ENCODE data around the gene ETV6. TPM values are rescaled to one million over a fixed set of nuclear protein-coding genes. Genes with fewer than 3 reads are reported as not detected.

ETV6 gene
- total and polyA plus RNA-seq, 2 of the 8 experiments (the other 6 are each of a cell fraction or from before 2014, with no cell fraction given) = 5.5 to 23.9 TPM

DNA sequence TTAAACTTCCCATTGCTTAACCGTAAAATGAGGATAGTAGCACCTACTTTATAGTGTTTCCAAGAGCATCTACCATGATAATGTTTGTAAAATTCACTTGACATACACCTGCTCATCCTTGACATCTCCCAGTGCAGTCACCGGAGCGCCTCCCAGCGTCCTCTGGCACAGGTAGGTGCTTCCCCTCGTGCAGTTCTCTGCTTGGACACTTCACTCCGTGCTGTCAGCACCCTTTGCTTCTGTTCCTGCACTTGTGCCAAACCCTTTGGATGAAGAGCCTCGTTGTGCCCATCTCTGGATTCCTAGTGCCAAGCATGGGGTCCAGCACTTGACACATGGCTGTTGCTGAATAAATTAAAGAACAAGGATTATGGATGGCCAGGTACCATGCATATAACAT is 28.3 kb downstream of the ETV6 start:
- Histone ChIP-seq H2BK5ac (ENCODE audit: low read depth, low read length) (no peak overlapping the region), H2AFZ (ENCODE audit: low read length) (no peak overlapping the region), H4K91ac (replicated peaks; ENCODE audit: insufficient read length, low read length) (no peak overlapping the region), H3K79me2 (ENCODE audit: control insufficient read depth in 1 of 2, insufficient read depth in 2 of 2, low read length in 2 of 2) (peaks cover 0 to 26% of the 10 kb centered on the region in 2 experiments; a peak in 2 of 4 replicates), H3K23me2 (ENCODE audit: low read depth, low read length) (no peaks in the 10 kb centered on the region; the same call in 1 of the 2 replicates), H3K79me1 (ENCODE audit: low read depth, low read length) (peaks cover 9% of the 10 kb centered on the region; the same call in 1 of the 2 replicates), H3K18ac (ENCODE audit: extremely low read depth, low read length) (no peak overlapping the region), H3K9me3 (ENCODE audit: insufficient read depth in 2 of 2, low read depth in 1 of 2, low read length in 1 of 2) (no peaks in the 10 kb centered on the region), H3K27me3 (replicated peaks in 1 of 4; ENCODE audit: control insufficient read depth in 3 of 4, extremely low read depth in 1 of 4, insufficient read depth in 3 of 4, low read length in 3 of 4) (no peaks in the 10 kb centered on the region; a peak in 1 of 7 replicates), H3K14ac (ENCODE audit: insufficient read length) (no peak overlapping the region), H2BK12ac (ENCODE audit: low read depth, low read length) (no peak overlapping the region), H4K8ac (ENCODE audit: extremely low read depth, insufficient read depth, low read length) (no peak overlapping the region), H3K56ac (replicated peaks; ENCODE audit: insufficient read length, low read depth, low read length) (no peak overlapping the region), H3K4ac (replicated peaks; ENCODE audit: insufficient read length, low read depth, low read length) (no peak overlapping the region), H2AK5ac (ENCODE audit: low read depth, low read length) (no peak overlapping the region), H3K4me3 (ENCODE audit: extremely low read depth in 1 of 4, insufficient read depth in 2 of 4, low read depth in 3 of 4, low read length in 4 of 4) (no peak overlapping the region), H3K36me3 (ENCODE audit: control insufficient read depth in 2 of 4, insufficient read depth in 4 of 4, low read length in 3 of 4) (no peaks in the 10 kb centered on the region; a peak in 1 of 8 replicates), H2BK120ac (replicated peaks; ENCODE audit: low read depth, low read length) (no peak overlapping the region), H3K23ac (ENCODE audit: insufficient read length) (no peak overlapping the region), H4K20me1 (replicated peaks in 1 of 2; ENCODE audit: control insufficient read depth in 1 of 2, insufficient read depth in 2 of 2, low read length in 2 of 2) (peaks cover 0 to 1% of the 10 kb centered on the region in 2 experiments), H3K4me1 (replicated peaks in 1 of 4; ENCODE audit: control insufficient read depth in 3 of 4, insufficient read depth in 4 of 4, low read length in 3 of 4) (peaks cover 0 to 4% (median 0%) of the 10 kb centered on the region in 4 experiments; a peak in 3 of 7 replicates), H3K4me2 (ENCODE audit: insufficient read depth in 1 of 2, low read depth in 2 of 2, low read length in 2 of 2) (no peak overlapping the region), H2BK20ac (ENCODE audit: low read length) (no peak overlapping the region), H3K27ac (ENCODE audit: low read depth, low read length) (no peak overlapping the region), H2BK15ac (ENCODE audit: low read length) (no peak overlapping the region), H3K9ac (replicated peaks in 1 of 4; ENCODE audit: extremely low read depth in 1 of 4, low read depth in 3 of 4, low read length in 3 of 4) (no peak overlapping the region), H4K5ac (ENCODE audit: insufficient read length, low read depth, low read length) (no peak overlapping the region)
- no peak for TF ChIP-seq EGR1 (IDR thresholded peaks at IDR 0.05; ENCODE audit: borderline replicate concordance, low read depth, low read length)
- TF ChIP-seq RAD21 (IDR thresholded peaks at IDR 0.05 in 1 of 2, conservative IDR thresholded peaks at IDR 0.05 in 1 of 2; ENCODE audit: low read depth in 2 of 2, low read length in 2 of 2) = peak in 1 of 2 experiments; percentile 35; a peak in 1 of 4 replicates
- DNase-seq (ENCODE audit: low read depth in 1 of 2, low spot score in 2 of 2) (no peak), FAIRE-seq (no peak)
- 91% methylated on average over 7 of the region's 7 CpGs; no CpG with 5 or more reads in 1 of the 2 experiments for WGBS, 2 experiments (ENCODE audit: extremely low coverage in 1 of 2, insufficient coverage in 1 of 2, insufficient read length in 1 of 2, insufficient replicate concordance in 2 of 2, low coverage in 1 of 2, low lambda C conversion rate in 2 of 2, missing lambda C conversion rate in 1 of 2)
- CTCF ChIA-PET (ENCODE audit: partially characterized antibody) = interaction anchor here (1.6 to 2.2 kb wide), 2 partner anchors 8 to 11 kb away, joined by 6 to 7 read pairs; no protein-coding TSS in a partner anchor
- POLR2A ChIA-PET (ENCODE audit: partially characterized antibody) = no interaction called here

All from H1 (cell line).